HepG2 (cell line): ENCODE results near the gene DDI2. TPM values are rescaled to one million over a fixed set of nuclear protein-coding genes. Genes with fewer than 3 reads are reported as not detected.

ENCODE experiments used
- ATAC-seq: fragments of 200-7000 bp; cut with Tn5 transposase; 3 replicates; pipeline ENCODE4 v1.9.1; 2020; ENCODE audit warnings: mild to moderate bottlenecking, moderate library complexity
- BruUV-seq: library from RNA; stranded (reverse); fragments of 400-500 nt; replicated peaks from 2 replicates; lab custom pipeline; 2021; lab: Mats Ljungman, UMichigan
- CTCF ChIA-PET: fragments of 300-600 bp; formaldehyde crosslinking; extraction: SDS; loops from one replicate; lab custom pipeline; 2021; ENCODE audit warnings: low total read pairs, inconsistent platforms, low intra/inter-chr PET ratio; lab: Yijun Ruan, JAX
- POLR2A ChIA-PET: fragments of 350-600 bp; sonication (Branson Sonifier 250); formaldehyde crosslinking; loops from one replicate; lab custom pipeline; 2020; ENCODE audit warnings: antibody characterized with exemption, inconsistent platforms; lab: Yijun Ruan, JAX
- DNase-seq: peaks from one replicate; pipeline ENCODE4 v3.0.0-alpha.2; 2015; ENCODE audit warnings: low spot score
- FAIRE-seq: peaks from 3 replicates; lab custom pipeline; 2011; peaks lifted over from hg19 to GRCh38; lab: Jason Lieb, UNC
- H2AFZ ChIP-seq: one replicate; pipeline ENCODE4 v1.6.1; 2011; ENCODE audit warnings: low read length, inconsistent platforms
- H3K27ac ChIP-seq: fragments of 300-600 bp; 3 replicates; pipeline ENCODE4 v1.8.0; 2011; ENCODE audit warnings: mixed run types, mild to moderate bottlenecking, mixed read lengths, low read length, inconsistent platforms; ENCODE audit not compliant: insufficient read depth; ENCODE audit errors: extremely low read length
- H3K27me3 ChIP-seq, 2 experiments: fragments of 200-600 bp in 1 of 2; 2 replicates in 1 of 2; 3 replicates in 1 of 2; pipeline versions ENCODE4 v1.6.0 to v1.8.0; 2011; ENCODE audit warnings: low read length in 2 of 2, mild to moderate bottlenecking in 2 of 2, moderate library complexity in 2 of 2, inconsistent platforms in 1 of 2; ENCODE audit not compliant: insufficient read depth in 2 of 2, control insufficient read depth in 1 of 2
- H3K36me3 ChIP-seq, 2 experiments: fragments of 200-600 bp in 1 of 2; replicated peaks in 1 of 2; 2 replicates in 1 of 2; 3 replicates in 1 of 2; pipeline versions ENCODE4 v1.5.1 to v1.8.0; 2011; ENCODE audit warnings: low read length in 2 of 2, inconsistent platforms in 1 of 2; ENCODE audit not compliant: insufficient read depth in 2 of 2, control insufficient read depth in 1 of 2
- H3K4me1 ChIP-seq: 2 replicates; pipeline ENCODE4 v1.5.1; 2012; ENCODE audit warnings: low read length, inconsistent platforms; ENCODE audit not compliant: insufficient read depth
- H3K4me2 ChIP-seq: 2 replicates; pipeline ENCODE4 v1.6.0; 2011; ENCODE audit warnings: low read depth, low read length, inconsistent platforms
- H3K4me3 ChIP-seq, 3 experiments: fragments of 200-600 bp in 1 of 3; sonication (generic), shearing (Covaris generic) in 1 of 3; replicated peaks in 1 of 3; 2 replicates each; pipeline ENCODE4 v1.5.1; 2011 to 2016; ENCODE audit warnings: low read length in 3 of 3, inconsistent platforms in 2 of 3, low read depth in 2 of 3, mild to moderate bottlenecking in 2 of 3, control low read depth in 1 of 3, mixed read lengths in 1 of 3; ENCODE audit not compliant: insufficient read depth in 1 of 3
- H3K79me2 ChIP-seq: one replicate; pipeline ENCODE4 v1.6.1; 2011; ENCODE audit warnings: low read length, inconsistent platforms; ENCODE audit not compliant: insufficient read depth
- H3K9ac ChIP-seq: 2 replicates; pipeline ENCODE4 v1.6.0; 2011; ENCODE audit warnings: mild to moderate bottlenecking, low read depth, low read length, inconsistent platforms; ENCODE audit not compliant: insufficient read depth
- H3K9me3 ChIP-seq: 2 replicates; pipeline ENCODE4 v1.5.1; 2012; ENCODE audit warnings: mild to moderate bottlenecking, low read length
- H4K20me1 ChIP-seq: 2 replicates; pipeline ENCODE4 v1.6.0; 2011; ENCODE audit warnings: inconsistent platforms, mild to moderate bottlenecking, low read length, moderate library complexity; ENCODE audit not compliant: insufficient read depth
- ATF5 ChIP-seq: sonication (generic); formaldehyde crosslinking; IDR thresholded peaks from 2 replicates; pipeline ENCODE4 v1.4.0; 2020; ENCODE audit warnings: mild to moderate bottlenecking, low read depth, missing genetic modification reagents
- ZBTB40 ChIP-seq, 2 experiments: fragments of 450-650 bp in 1 of 2; sonication (generic) in 1 of 2; formaldehyde crosslinking in 1 of 2; IDR thresholded peaks; 2 replicates each; pipeline versions ENCODE4 v1.6.1 to v1.8.0; 2016 to 2022; ENCODE audit warnings: antibody characterized with exemption in 1 of 2, mild to moderate bottlenecking in 1 of 2, missing genetic modification reagents in 1 of 2
- ZNF703 ChIP-seq: sonication (generic); formaldehyde crosslinking; IDR thresholded peaks from 2 replicates; pipeline ENCODE4 v1.5.1; 2020; ENCODE audit warnings: missing genetic modification reagents, mild to moderate bottlenecking, moderate library complexity, borderline replicate concordance
- WGBS: methylation state at CpG from one replicate; pipeline ENCODE4 v1.1.6; 2017; ENCODE audit warnings: low lambda C conversion rate; 5-methylcytosine and 5-hydroxymethylcytosine counted together
- in situ Hi-C: cut with HindIII; loops from 2 replicates; pipeline ENCODE4 v1.10.0; 2017; ENCODE audit warnings: low pct_unique_long_range_greater_than_20kb; ENCODE audit not compliant: extremely low pct_ligation_motif_present
- intact Hi-C: fragments of 100-400 bp; cut with micrococcal nuclease; formaldehyde crosslinking; loops from one replicate; pipeline ENCODE4 v1.10.0; 2022; ENCODE audit not compliant: unreplicated experiment
- polyA plus RNA-seq, 8 experiments: library from polyadenylated mRNA; depleted of rRNA in 3 of 8; stranded (reverse) in 7 of 8; unstranded in 1 of 8; fragments of >200 nt; fragmentation: Illumina TruSeq in 4 of 8; extraction: Trizol in 4 of 8; gene quantifications; 2 replicates each; pipeline versions ENCODE4 v1.2.1 to v1.2.3, GENCODE V29; 2011 to 2016; ENCODE audit warnings: low read depth in 4 of 8, missing spikeins in 1 of 8, mixed read lengths in 1 of 8; ENCODE audit not compliant: insufficient read depth in 1 of 8
- total RNA-seq, 5 experiments: library from RNA; depleted of rRNA; stranded (reverse); fragments of >200 nt; fragmentation: Illumina TruSeq; extraction: Trizol; gene quantifications; 2 replicates each; pipeline ENCODE4 v1.2.3, GENCODE V29; 2016; ENCODE audit warnings: low read depth in 1 of 5

DDI2 gene
- total and polyA plus RNA-seq, 2 of the 13 experiments (the other 11 are each of a cell fraction or from before 2014, with no cell fraction given), result 8.5 to 25.7 TPM

- no peak overlapping the region for H3K27ac ChIP-seq
- peaks cover 1 to 4% of the 10 kb centered on the region in 2 experiments; a peak in 3 of 5 replicates for H3K36me3 ChIP-seq
- DNase-seq, result no peak
- FAIRE-seq, result no peak
- no peak overlapping the region for H3K4me2 ChIP-seq
- H3K79me2 ChIP-seq, result peaks cover 38% of the 10 kb centered on the region
- H3K4me1 ChIP-seq, result peaks cover 24% of the 10 kb centered on the region
- H3K9ac ChIP-seq, result no peak overlapping the region
- no peak for TF ChIP-seq ZBTB40 (IDR thresholded peaks at IDR 0.05)
- peak; percentile 70 for TF ChIP-seq ZBTB40 (CRISPR knock-in tag; IDR thresholded peaks at IDR 0.05)
- TF ChIP-seq ATF5, result no peak
- TF ChIP-seq ZNF703 (CRISPR knock-in tag), result no peak
- TF ChIP-seq, all 625 proteins: peak for 1
- no peak for ATAC-seq
- Histone ChIP-seq H2AFZ (no peak overlapping the region), H3K4me3 (no peak overlapping the region), H3K27me3 (no peaks in the 10 kb centered on the region), H4K20me1 (0 out of 2 replicates have a peak, but pooled peaks cover 5% of the 10 kb centered on the region), H3K9me3 (no peaks in the 10 kb centered on the region)
- no TSS peak for BruUV-seq
- POLR2A ChIA-PET, result no interaction called here
- CTCF ChIA-PET, result no interaction called here
- intact Hi-C loops (no loop called here), in situ Hi-C loops (no loop called here)
- 98% methylated on average over 6 of the region's 6 CpGs for whole genome bisulfite sequencing
These were observed 73.1 kb downstream of the DDI2 start for GRCh38 chr1:15690317-15690716.
